Measurements from ENCODE around the gene FAU. TPM values are rescaled to one million over a fixed set of nuclear protein-coding genes. Genes with fewer than 3 reads are reported as not detected.

The FAU gene
- total and polyA plus RNA-seq, 9 of the 15 experiments (the other 6 are each of a cell fraction or from before 2014, with no cell fraction given): 433 to 1,827 (median 942) TPM

- TF ChIP-seq ZHX1 (conservative IDR thresholded peaks at IDR 0.05; ENCODE audit: low read length) (peak; percentile 39; the same call in 1 of the 2 replicates), ETS1 (conservative IDR thresholded peaks at IDR 0.05; ENCODE audit: control insufficient read depth, low read depth, low read length) (peak; percentile 69; the same call in 1 of the 2 replicates), NFRKB (IDR thresholded peaks at IDR 0.05; ENCODE audit: low read depth) (peak; percentile 53; the same call in 1 of the 2 replicates), ZNF3 (CRISPR knock-in tag; IDR thresholded peaks at IDR 0.05) (no peak), ZNF584 (CRISPR knock-in tag; IDR thresholded peaks at IDR 0.05; ENCODE audit: low read depth) (no peak), BRD9 (IDR thresholded peaks at IDR 0.05; ENCODE audit: low read depth, partially characterized antibody) (peak; percentile 57), PHF21A (IDR thresholded peaks at IDR 0.05; ENCODE audit: borderline replicate concordance, low read depth) (peak; percentile 73; the same call in 1 of the 2 replicates), ATF3 (IDR thresholded peaks at IDR 0.05) (peak; percentile 68), ATF3 (CRISPR knock-in tag; conservative IDR thresholded peaks at IDR 0.05) (0 out of 2 replicates have a peak, but pooled peaks have one; percentile 27), ZNF282 (CRISPR knock-in tag; IDR thresholded peaks at IDR 0.05) (peak; percentile 94; the same call in 1 of the 2 replicates), GATAD2B (IDR thresholded peaks at IDR 0.05; ENCODE audit: borderline replicate concordance) (0 out of 2 replicates have a peak, but pooled peaks have one; percentile 39), ETV6 (IDR thresholded peaks at IDR 0.05; ENCODE audit: borderline replicate concordance in 1 of 2, low read depth in 2 of 2, low read length in 1 of 2) (peak in 1 of 2 experiments; percentile 33; a peak in 1 of 4 replicates), ETV6 (CRISPR knock-in tag; IDR thresholded peaks at IDR 0.05; ENCODE audit: borderline replicate concordance) (no peak)
Measured at GRCh38 chr11:65134240-65134951, 12.5 kb upstream of the FAU start, which contains the start of gene SYVN1 (continued).
